GM12878 (cell line): Measurements from ENCODE around the gene CYP46A1. TPM values are rescaled to one million over a fixed set of nuclear protein-coding genes. Genes with fewer than 3 reads are reported as not detected.

Experiments
- ATAC-seq: fragments of 200-7000 bp; cut with Tn5 transposase; 3 replicates; pipeline ENCODE4 v1.9.1; 2020; ENCODE audit warnings: mild to moderate bottlenecking, moderate library complexity
- BruUV-seq: library from RNA; stranded (reverse); fragments of 400-500 nt; replicated peaks from 2 replicates; lab custom pipeline; 2021; lab: Mats Ljungman, UMichigan
- CTCF ChIA-PET: fragments of 300-600 bp; sonication (Branson Sonifier 250); formaldehyde crosslinking; extraction: SDS; loops from one replicate; lab custom pipeline; 2021; ENCODE audit warnings: inconsistent platforms; lab: Yijun Ruan, JAX
- POLR2A ChIA-PET: fragments of 350-600 bp; formaldehyde crosslinking; extraction: SDS; loops from one replicate; lab custom pipeline; 2021; ENCODE audit warnings: inconsistent platforms; lab: Charles Lee
- RAD21 ChIA-PET: fragments of 300-600 bp; sonication (Branson Sonifier 250); formaldehyde crosslinking; loops from one replicate; lab custom pipeline; 2023; ENCODE audit warnings: antibody characterized with exemption; ENCODE audit not compliant: unreplicated experiment; lab: Charles Lee
- SMC1A ChIA-PET: fragments of 300-600 bp; sonication (Branson Sonifier 250); formaldehyde crosslinking; loops from one replicate; lab custom pipeline; 2023; ENCODE audit not compliant: unreplicated experiment, uncharacterized antibody; lab: Charles Lee
- DNase-seq: peaks from one replicate; pipeline ENCODE4 v3.0.0-alpha.2; 2011; ENCODE audit warnings: low read depth, low spot score
- FAIRE-seq: peaks from 3 replicates; lab custom pipeline; 2011; peaks lifted over from hg19 to GRCh38; lab: Jason Lieb, UNC
- H2AFZ ChIP-seq: 2 replicates; pipeline ENCODE4 v1.6.0; 2011; ENCODE audit warnings: low read depth, low read length, control low read depth; ENCODE audit not compliant: control insufficient read depth
- H3K27ac ChIP-seq: 2 replicates; pipeline ENCODE4 v1.5.1; 2011; ENCODE audit warnings: control low read depth; ENCODE audit not compliant: control insufficient read depth, insufficient read depth
- H3K27me3 ChIP-seq, 2 experiments: replicated peaks in 1 of 2; 2 replicates each; pipeline versions ENCODE4 v1.6.0 to v1.6.1; 2011; ENCODE audit warnings: low read length in 1 of 2; ENCODE audit not compliant: control insufficient read depth in 2 of 2, insufficient read depth in 2 of 2
- H3K36me3 ChIP-seq, 2 experiments: 2 replicates each; pipeline ENCODE4 v1.5.1; 2011; ENCODE audit warnings: low read length in 1 of 2; ENCODE audit not compliant: control insufficient read depth in 2 of 2, insufficient read depth in 2 of 2
- H3K4me1 ChIP-seq: 2 replicates; pipeline ENCODE4 v1.6.1; 2011; ENCODE audit warnings: mild to moderate bottlenecking, low read length, moderate library complexity, mixed read lengths; ENCODE audit not compliant: control insufficient read depth, insufficient read depth
- H3K4me2 ChIP-seq: 2 replicates; pipeline ENCODE4 v1.6.0; 2011; ENCODE audit warnings: control low read depth; ENCODE audit not compliant: control insufficient read depth, insufficient read depth
- H3K4me3 ChIP-seq: fragments of 200-600 bp; sonication (generic); 2 replicates; pipeline ENCODE4 v1.5.1; 2016
- H3K79me2 ChIP-seq: 2 replicates; pipeline ENCODE4 v1.6.0; 2011; ENCODE audit warnings: low read length; ENCODE audit not compliant: control insufficient read depth, insufficient read depth
- H3K9ac ChIP-seq: 2 replicates; pipeline ENCODE4 v1.8.0; 2011; ENCODE audit warnings: low read length, control low read depth, mixed read lengths; ENCODE audit not compliant: control insufficient read depth, insufficient read depth
- H3K9me3 ChIP-seq: replicated peaks from 3 replicates; pipeline ENCODE4 v1.5.1; 2011; ENCODE audit warnings: mild to moderate bottlenecking, low read length; ENCODE audit not compliant: control insufficient read depth, insufficient read depth
- H4K20me1 ChIP-seq: 2 replicates; pipeline ENCODE4 v1.6.0; 2011; ENCODE audit not compliant: control insufficient read depth, insufficient read depth
- CHD4 ChIP-seq: fragments of 200-600 bp; sonication (generic); IDR thresholded peaks from 2 replicates; pipeline ENCODE4 v1.6.1; 2016; ENCODE audit warnings: mild to moderate bottlenecking
- CREB1 ChIP-seq: IDR thresholded peaks from 2 replicates; pipeline ENCODE4 v1.6.1; 2012; ENCODE audit warnings: low read depth, mild to moderate bottlenecking, inconsistent platforms
- ESRRA ChIP-seq: IDR thresholded peaks from 2 replicates; pipeline ENCODE4 v1.6.1; 2012; ENCODE audit warnings: mild to moderate bottlenecking, low read length, improper control_type of control experiment
- EZH2 ChIP-seq: IDR thresholded peaks from 2 replicates; pipeline ENCODE4 v1.6.1; 2012; ENCODE audit warnings: low read depth, mild to moderate bottlenecking, control low read depth, inconsistent platforms, low read length, borderline replicate concordance; ENCODE audit not compliant: control insufficient read depth
- FOS ChIP-seq: IDR thresholded peaks from 3 replicates; pipeline ENCODE4 v1.6.1; 2011; ENCODE audit warnings: borderline replicate concordance; ENCODE audit not compliant: insufficient read length; ENCODE audit errors: extremely low read depth
- FOXK2 ChIP-seq: fragments of 450-650 bp; IDR thresholded peaks from 2 replicates; pipeline ENCODE4 v1.6.1; 2017; ENCODE audit warnings: mild to moderate bottlenecking, moderate library complexity
- GABPA ChIP-seq: IDR thresholded peaks from 2 replicates; pipeline ENCODE4 v1.6.1; 2014; ENCODE audit warnings: antibody characterized with exemption, low read depth, mild to moderate bottlenecking, inconsistent platforms
- PAX5 ChIP-seq: IDR thresholded peaks from 2 replicates; pipeline ENCODE4 v1.6.1; 2011; ENCODE audit warnings: low read depth, low read length, borderline replicate concordance
- SMAD1 ChIP-seq: fragments of 450-650 bp; IDR thresholded peaks from 2 replicates; pipeline ENCODE4 v1.6.1; 2018; ENCODE audit warnings: mild to moderate bottlenecking, low read depth; ENCODE audit not compliant: partially characterized antibody
- SMC3 ChIP-seq: IDR thresholded peaks from 2 replicates; pipeline ENCODE4 v1.6.1; 2011; ENCODE audit warnings: low read length, improper control_type of control experiment, borderline replicate concordance
- SREBF2 ChIP-seq: IDR thresholded peaks from 2 replicates; pipeline ENCODE4 v1.6.1; 2012; ENCODE audit warnings: mild to moderate bottlenecking, low read length
- TBL1XR1 ChIP-seq: IDR thresholded peaks from 2 replicates; pipeline ENCODE4 v1.6.1; 2012; ENCODE audit warnings: low read depth, low read length, improper control_type of control experiment
- WGBS: methylation state at CpG from one replicate; pipeline ENCODE4 v1.1.6; 2016; ENCODE audit warnings: low lambda C conversion rate; ENCODE audit not compliant: insufficient replicate concordance, insufficient coverage; ENCODE audit errors: missing lambda C conversion rate; 5-methylcytosine and 5-hydroxymethylcytosine counted together
- in situ Hi-C: fragments of 300-500 bp; cut with MboI; formaldehyde crosslinking; loops from 9 replicates; pipeline ENCODE4 v1.14.3; 2018; ENCODE audit warnings: mixed read lengths
- intact Hi-C: fragments of 100-400 bp; cut with micrococcal nuclease; formaldehyde crosslinking; loops from one replicate; pipeline ENCODE4 v1.14.2; 2022; ENCODE audit not compliant: unreplicated experiment
- polyA plus RNA-seq, 11 experiments: library from polyadenylated mRNA; depleted of rRNA in 4 of 11; unstranded in 6 of 11; stranded (reverse) in 5 of 11; fragments of >200 nt; fragmentation: Nextera tagmentation in 4 of 11; fragmentation: Illumina TruSeq in 1 of 11; extraction: Ambion mirVana in 4 of 11; extraction: Trizol in 1 of 11; gene quantifications; 1 replicate in 1 of 11; 2 replicates in 10 of 11; pipeline versions ENCODE4 v1.2.1 to v1.2.3, GENCODE V29; 2011 to 2016; ENCODE audit warnings: inconsistent platforms in 2 of 11, missing spikeins in 2 of 11, low read depth in 1 of 11
- total RNA-seq, 4 experiments: library from RNA; depleted of rRNA in 3 of 4; stranded (reverse); fragments of >200 nt in 3 of 4; fragmentation: Illumina TruSeq in 1 of 4; extraction: Trizol in 1 of 4; gene quantifications; 2 replicates each; pipeline versions ENCODE4 v1.2.1 to v1.2.3, GENCODE V29; 2013 to 2021
- TF ChIP-seq, protein P1 (sequence below): fragments of 450-650 bp; IDR thresholded peaks from 2 replicates; pipeline ENCODE4 v1.6.1; 2017; ENCODE audit warnings: mild to moderate bottlenecking, moderate library complexity
- TF ChIP-seq, protein P2 (sequence below): fragments of 150-350 bp; IDR thresholded peaks from 2 replicates; pipeline ENCODE4 v1.6.1; 2016; ENCODE audit warnings: low read depth, low read length
- TF ChIP-seq, protein P3 (sequence below): IDR thresholded peaks from 2 replicates; pipeline ENCODE4 v1.6.1; 2012; ENCODE audit warnings: low read depth, low read length, improper control_type of control experiment

The CYP46A1 gene
- total and polyA plus RNA-seq, 10 of the 15 experiments (the other 5 are each of a cell fraction or from before 2014, with no cell fraction given) = 0.04 to 0.11 TPM; not detected in 8

DNA sequence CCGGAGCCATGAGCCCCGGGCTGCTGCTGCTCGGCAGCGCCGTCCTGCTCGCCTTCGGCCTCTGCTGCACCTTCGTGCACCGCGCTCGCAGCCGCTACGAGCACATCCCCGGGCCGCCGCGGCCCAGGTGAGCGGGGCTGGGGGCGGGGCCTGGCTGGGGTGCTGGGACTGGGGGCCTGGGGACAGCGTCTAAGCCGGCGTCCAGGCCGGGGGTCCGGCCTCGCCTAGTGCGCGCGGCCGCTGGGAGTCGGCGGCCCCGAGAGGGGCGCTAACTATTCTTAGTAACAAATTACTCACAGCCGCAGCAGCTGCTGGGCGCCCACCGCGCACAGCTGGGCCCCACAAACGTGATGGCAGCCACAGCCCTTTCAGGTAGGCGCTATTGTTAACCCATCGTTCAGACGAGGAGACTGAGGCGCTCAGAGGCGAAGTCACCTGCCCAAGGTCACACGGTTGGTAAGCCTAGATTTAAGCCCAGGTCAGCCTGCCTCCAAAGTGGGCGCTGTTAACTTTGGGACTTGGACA lies 374 bp downstream of the CYP46A1 start (continued):
- TF ChIP-seq, protein P1, sequence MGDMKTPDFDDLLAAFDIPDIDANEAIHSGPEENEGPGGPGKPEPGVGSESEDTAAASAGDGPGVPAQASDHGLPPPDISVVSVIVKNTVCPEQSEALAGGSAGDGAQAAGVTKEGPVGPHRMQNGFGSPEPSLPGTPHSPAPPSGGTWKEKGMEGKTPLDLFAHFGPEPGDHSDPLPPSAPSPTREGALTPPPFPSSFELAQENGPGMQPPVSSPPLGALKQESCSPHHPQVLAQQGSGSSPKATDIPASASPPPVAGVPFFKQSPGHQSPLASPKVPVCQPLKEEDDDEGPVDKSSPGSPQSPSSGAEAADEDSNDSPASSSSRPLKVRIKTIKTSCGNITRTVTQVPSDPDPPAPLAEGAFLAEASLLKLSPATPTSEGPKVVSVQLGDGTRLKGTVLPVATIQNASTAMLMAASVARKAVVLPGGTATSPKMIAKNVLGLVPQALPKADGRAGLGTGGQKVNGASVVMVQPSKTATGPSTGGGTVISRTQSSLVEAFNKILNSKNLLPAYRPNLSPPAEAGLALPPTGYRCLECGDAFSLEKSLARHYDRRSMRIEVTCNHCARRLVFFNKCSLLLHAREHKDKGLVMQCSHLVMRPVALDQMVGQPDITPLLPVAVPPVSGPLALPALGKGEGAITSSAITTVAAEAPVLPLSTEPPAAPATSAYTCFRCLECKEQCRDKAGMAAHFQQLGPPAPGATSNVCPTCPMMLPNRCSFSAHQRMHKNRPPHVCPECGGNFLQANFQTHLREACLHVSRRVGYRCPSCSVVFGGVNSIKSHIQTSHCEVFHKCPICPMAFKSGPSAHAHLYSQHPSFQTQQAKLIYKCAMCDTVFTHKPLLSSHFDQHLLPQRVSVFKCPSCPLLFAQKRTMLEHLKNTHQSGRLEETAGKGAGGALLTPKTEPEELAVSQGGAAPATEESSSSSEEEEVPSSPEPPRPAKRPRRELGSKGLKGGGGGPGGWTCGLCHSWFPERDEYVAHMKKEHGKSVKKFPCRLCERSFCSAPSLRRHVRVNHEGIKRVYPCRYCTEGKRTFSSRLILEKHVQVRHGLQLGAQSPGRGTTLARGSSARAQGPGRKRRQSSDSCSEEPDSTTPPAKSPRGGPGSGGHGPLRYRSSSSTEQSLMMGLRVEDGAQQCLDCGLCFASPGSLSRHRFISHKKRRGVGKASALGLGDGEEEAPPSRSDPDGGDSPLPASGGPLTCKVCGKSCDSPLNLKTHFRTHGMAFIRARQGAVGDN = 0 out of 2 replicates have a peak, but pooled peaks have one; percentile 25

DNA sequence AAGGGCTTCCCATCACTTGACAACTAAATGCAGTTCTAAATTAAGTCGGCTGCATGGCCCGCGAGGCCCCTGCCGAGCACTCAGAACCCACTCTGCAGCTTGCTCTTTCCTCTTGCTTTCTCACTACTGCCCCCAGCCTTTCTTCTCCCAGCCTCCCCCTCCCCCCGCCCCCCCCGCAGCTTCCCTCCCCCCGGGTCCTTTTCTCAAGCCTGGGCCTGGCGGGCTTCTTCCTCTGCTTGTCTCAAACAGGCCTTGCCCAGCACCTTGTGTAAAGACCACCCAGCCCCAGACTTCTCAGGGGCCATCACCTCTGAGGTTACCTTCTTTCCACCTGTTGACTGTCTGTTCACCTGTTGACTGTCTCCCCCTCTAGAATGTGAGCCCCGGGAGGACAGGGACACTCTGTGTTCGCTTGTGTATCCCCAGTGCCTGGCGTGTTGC lies 1.1 kb downstream of the CYP46A1 start:
- H3K9ac ChIP-seq = no peak overlapping the region
- no TSS peak for BruUV-seq
- DNase-seq (no peak), ATAC-seq (no peak), FAIRE-seq (no peak)
- no peaks in the 10 kb centered on the region; the same call in 1 of the 2 replicates for H4K20me1 ChIP-seq
- intact Hi-C loops (no loop called here), in situ Hi-C loops (no loop called here)
- H3K4me2 ChIP-seq = no peak overlapping the region
- H2AFZ ChIP-seq = no peak overlapping the region
- no peak overlapping the region for H3K4me3 ChIP-seq
- ChIA-PET SMC1A (no interaction called here), CTCF (no interaction called here), POLR2A (no interaction called here), RAD21 (no interaction called here)
- H3K36me3 ChIP-seq = no peaks in the 10 kb centered on the region
- 82% methylated on average over 7 of the region's 11 CpGs for WGBS
- TF ChIP-seq, protein P2, sequence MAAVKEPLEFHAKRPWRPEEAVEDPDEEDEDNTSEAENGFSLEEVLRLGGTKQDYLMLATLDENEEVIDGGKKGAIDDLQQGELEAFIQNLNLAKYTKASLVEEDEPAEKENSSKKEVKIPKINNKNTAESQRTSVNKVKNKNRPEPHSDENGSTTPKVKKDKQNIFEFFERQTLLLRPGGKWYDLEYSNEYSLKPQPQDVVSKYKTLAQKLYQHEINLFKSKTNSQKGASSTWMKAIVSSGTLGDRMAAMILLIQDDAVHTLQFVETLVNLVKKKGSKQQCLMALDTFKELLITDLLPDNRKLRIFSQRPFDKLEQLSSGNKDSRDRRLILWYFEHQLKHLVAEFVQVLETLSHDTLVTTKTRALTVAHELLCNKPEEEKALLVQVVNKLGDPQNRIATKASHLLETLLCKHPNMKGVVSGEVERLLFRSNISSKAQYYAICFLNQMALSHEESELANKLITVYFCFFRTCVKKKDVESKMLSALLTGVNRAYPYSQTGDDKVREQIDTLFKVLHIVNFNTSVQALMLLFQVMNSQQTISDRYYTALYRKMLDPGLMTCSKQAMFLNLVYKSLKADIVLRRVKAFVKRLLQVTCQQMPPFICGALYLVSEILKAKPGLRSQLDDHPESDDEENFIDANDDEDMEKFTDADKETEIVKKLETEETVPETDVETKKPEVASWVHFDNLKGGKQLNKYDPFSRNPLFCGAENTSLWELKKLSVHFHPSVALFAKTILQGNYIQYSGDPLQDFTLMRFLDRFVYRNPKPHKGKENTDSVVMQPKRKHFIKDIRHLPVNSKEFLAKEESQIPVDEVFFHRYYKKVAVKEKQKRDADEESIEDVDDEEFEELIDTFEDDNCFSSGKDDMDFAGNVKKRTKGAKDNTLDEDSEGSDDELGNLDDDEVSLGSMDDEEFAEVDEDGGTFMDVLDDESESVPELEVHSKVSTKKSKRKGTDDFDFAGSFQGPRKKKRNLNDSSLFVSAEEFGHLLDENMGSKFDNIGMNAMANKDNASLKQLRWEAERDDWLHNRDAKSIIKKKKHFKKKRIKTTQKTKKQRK = no peak
- TF ChIP-seq GABPA (no peak), ESRRA (no peak), SREBF2 (no peak), PAX5 (no peak), EZH2 (no peak), SMC3 (no peak), FOS (no peak), CREB1 (no peak), CHD4 (no peak), FOXK2 (no peak), TBL1XR1 (no peak), SMAD1 (no peak)
- TF ChIP-seq, protein P3, sequence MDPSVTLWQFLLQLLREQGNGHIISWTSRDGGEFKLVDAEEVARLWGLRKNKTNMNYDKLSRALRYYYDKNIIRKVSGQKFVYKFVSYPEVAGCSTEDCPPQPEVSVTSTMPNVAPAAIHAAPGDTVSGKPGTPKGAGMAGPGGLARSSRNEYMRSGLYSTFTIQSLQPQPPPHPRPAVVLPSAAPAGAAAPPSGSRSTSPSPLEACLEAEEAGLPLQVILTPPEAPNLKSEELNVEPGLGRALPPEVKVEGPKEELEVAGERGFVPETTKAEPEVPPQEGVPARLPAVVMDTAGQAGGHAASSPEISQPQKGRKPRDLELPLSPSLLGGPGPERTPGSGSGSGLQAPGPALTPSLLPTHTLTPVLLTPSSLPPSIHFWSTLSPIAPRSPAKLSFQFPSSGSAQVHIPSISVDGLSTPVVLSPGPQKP = no peak
- peaks cover 4% of the 10 kb centered on the region for H3K4me1 ChIP-seq
- H3K27ac ChIP-seq = no peak overlapping the region
- no peaks in the 10 kb centered on the region for H3K9me3 ChIP-seq
- H3K27me3 ChIP-seq = peaks cover 0 to 2% of the 10 kb centered on the region in 2 experiments; a peak in 3 of 4 replicates
- H3K79me2 ChIP-seq = no peaks in the 10 kb centered on the region
